Upper lobe of left lung (tissue), 6 donors: Measurements from ENCODE around the gene XYLT1. TPM values are rescaled to one million over a fixed set of nuclear protein-coding genes. Genes with fewer than 3 reads are reported as not detected.
A peak's percentile ranks its signal among the peaks of the same experiment; 100 is the strongest.

Source experiments
- ATAC-seq, 2 donors: fragments of 200-7000 bp; cut with Tn5 transposase; one replicate each; pipeline ENCODE4 v1.9.1; 2022; ENCODE audit warnings: mild to moderate bottlenecking in 2 of 2, moderate library complexity in 2 of 2; ENCODE audit not compliant: low FRiP score in 2 of 2
- DNase-seq, 2 donors: peaks; one replicate each; pipeline ENCODE4 v3.0.0-alpha.2; 2019 to 2020
- H3K27ac ChIP-seq, 4 donors: fragments of 200-600 bp; sonication (generic); one replicate each; pipeline ENCODE4 v1.5.1; 2016 to 2019
- H3K27me3 ChIP-seq, 4 donors: fragments of 200-600 bp; sonication (generic); one replicate each; pipeline ENCODE4 v1.5.1; 2017 to 2019
- H3K36me3 ChIP-seq, 4 donors: fragments of 200-600 bp; sonication (generic); one replicate each; pipeline ENCODE4 v1.5.1; 2016 to 2019
- H3K4me1 ChIP-seq, 4 donors: fragments of 200-600 bp; sonication (generic); one replicate each; pipeline ENCODE4 v1.5.1; 2018 to 2019
- H3K4me3 ChIP-seq, 4 donors: fragments of 200-600 bp; sonication (generic); one replicate each; pipeline ENCODE4 v1.5.1; 2017 to 2019; ENCODE audit warnings: mild to moderate bottlenecking in 2 of 4, moderate library complexity in 1 of 4
- H3K9me3 ChIP-seq, 4 donors: fragments of 200-600 bp; sonication (generic); one replicate each; pipeline ENCODE4 v1.5.1; 2018 to 2019
- CTCF ChIP-seq, 6 experiments: fragments of 450-650 bp in 4 of 6; fragments of 200-600 bp in 2 of 6; sonication (generic) in 2 of 6; IDR thresholded peaks; one replicate each; pipeline ENCODE4 v1.5.1; 2016 to 2019; ENCODE audit warnings: antibody characterized with exemption in 6 of 6
- EP300 ChIP-seq, 4 donors: sonication (generic); formaldehyde crosslinking; IDR thresholded peaks; one replicate each; pipeline ENCODE4 v1.5.1; 2017; ENCODE audit warnings: antibody characterized with exemption in 4 of 4, control low read depth in 2 of 4
- POLR2A ChIP-seq, 4 donors: fragments of 450-650 bp; IDR thresholded peaks; one replicate each; pipeline ENCODE4 v1.5.1; 2016 to 2017; ENCODE audit warnings: antibody characterized with exemption in 4 of 4, mild to moderate bottlenecking in 2 of 4
- POLR2AphosphoS5 ChIP-seq, 2 donors: sonication (generic); formaldehyde crosslinking; IDR thresholded peaks; one replicate each; pipeline ENCODE4 v1.5.1; 2017; ENCODE audit warnings: antibody characterized with exemption in 2 of 2
- WGBS, 2 donors: methylation state at CpG; one replicate each; pipeline ENCODE4 v1.1.5; 2017 to 2018; 5-methylcytosine and 5-hydroxymethylcytosine counted together
- total RNA-seq, 6 donors: library from RNA; depleted of rRNA in 4 of 6; stranded (reverse); fragments of >200 nt in 4 of 6; gene quantifications; one replicate each; pipeline versions ENCODE4 v1.1.0 to v1.2.1, GENCODE V29; 2016 to 2021
- donor health status: DM: no; HTN: no; CAD: no; lungs with moderate emphysema.
- donor health status: DM: no; HTN: yes; CAD: no; lungs with severe emphysema.

Gene XYLT1
- total RNA-seq, 6 donors from 2014 or later: 3.0 to 26.2 (median 6.8) TPM

GRCh38 chr16:17403156-17403809 is 67.5 kb downstream of the XYLT1 start:
- no peak for DNase-seq
- TF ChIP-seq EP300 (IDR thresholded peaks at IDR 0.05): no peak
- no peak for TF ChIP-seq CTCF (IDR thresholded peaks at IDR 0.05)
- TF ChIP-seq POLR2A (IDR thresholded peaks at IDR 0.05): no peak
- no peak for TF ChIP-seq POLR2AphosphoS5 (IDR thresholded peaks at IDR 0.05)
- peaks cover 0 to 8% (median 3%) of the 10 kb centered on the region in 4 donors for H3K4me1 ChIP-seq
- H3K9me3 ChIP-seq: no peaks in the 10 kb centered on the region
- WGBS, 2 donors: 86 to 97% methylated on average over 10 of the region's 10 CpGs
- H3K27ac ChIP-seq: no peak overlapping the region
- no peak for ATAC-seq
- no peaks in the 10 kb centered on the region for H3K27me3 ChIP-seq
- H3K36me3 ChIP-seq: no peaks in the 10 kb centered on the region
- no peak overlapping the region for H3K4me3 ChIP-seq

GRCh38 chr16:17397499-17397891 is 73.3 kb downstream of the XYLT1 start:
- H3K4me3 ChIP-seq: peak overlapping the region in 1 of 4 donors; percentile 9
- ATAC-seq (peak; percentile 65 to 82), DNase-seq (peak in 1 of 2 donors; percentile 39)
- H3K27me3 ChIP-seq: no peaks in the 10 kb centered on the region
- H3K9me3 ChIP-seq: no peaks in the 10 kb centered on the region
- peak in 1 of 4 donors; percentile 41 for TF ChIP-seq EP300 (IDR thresholded peaks at IDR 0.05)
- no peak for TF ChIP-seq POLR2A (IDR thresholded peaks at IDR 0.05)
- peak; percentile 53 to 62 for TF ChIP-seq POLR2AphosphoS5 (IDR thresholded peaks at IDR 0.05)
- peak overlapping the region; percentile 55 to 71 (median 60) for H3K27ac ChIP-seq
- 38 to 54% methylated on average over 4 of the region's 4 CpGs for WGBS, 2 donors
- H3K4me1 ChIP-seq: peaks cover 26 to 34% (median 30%) of the 10 kb centered on the region in 4 donors
- no peaks in the 10 kb centered on the region for H3K36me3 ChIP-seq

- no peaks in the 10 kb centered on the region for H3K36me3 ChIP-seq
- peak; percentile 63 to 80 for ATAC-seq
- 29 to 44% methylated on average over 13 to 14 of the region's 14 CpGs for WGBS, 2 donors
- TF ChIP-seq POLR2AphosphoS5 (IDR thresholded peaks at IDR 0.05) (peak; percentile 20 to 32), POLR2A (IDR thresholded peaks at IDR 0.05) (no peak), CTCF (IDR thresholded peaks at IDR 0.05) (no peak)
- H3K27me3 ChIP-seq: no peaks in the 10 kb centered on the region
- peak in 1 of 2 donors; percentile 51 for DNase-seq
- H3K4me1 ChIP-seq: peaks cover 26 to 34% (median 30%) of the 10 kb centered on the region in 4 donors
- H3K4me3 ChIP-seq: peak overlapping the region in 1 of 4 donors; percentile 9
- peak overlapping the region; percentile 56 to 71 (median 66) for H3K27ac ChIP-seq
- no peaks in the 10 kb centered on the region for H3K9me3 ChIP-seq
Observed at GRCh38 chr16:17396762-17397498, 73.8 kb downstream of the XYLT1 start.

GRCh38 chr16:17395849-17396480 is 74.8 kb downstream of the XYLT1 start:
- Histone ChIP-seq H3K4me1 (peaks cover 26 to 34% (median 30%) of the 10 kb centered on the region in 4 donors), H3K27ac (peak overlapping the region; percentile 56 to 71 (median 66)), H3K4me3 (no peak overlapping the region), H3K27me3 (no peaks in the 10 kb centered on the region), H3K9me3 (no peaks in the 10 kb centered on the region), H3K36me3 (no peaks in the 10 kb centered on the region)
- no peak for ATAC-seq
- DNase-seq: no peak
- 47 to 55% methylated on average over 9 of the region's 9 CpGs for WGBS, 2 donors
- TF ChIP-seq POLR2A (IDR thresholded peaks at IDR 0.05) (no peak), CTCF (IDR thresholded peaks at IDR 0.05) (no peak), POLR2AphosphoS5 (IDR thresholded peaks at IDR 0.05) (no peak), EP300 (IDR thresholded peaks at IDR 0.05) (no peak)
